ENCODE data around the gene ARSA.

GRCh38 chr22:50641696-50642607 lies 14.0 kb upstream of the ARSA start:
- TF ChIP-seq POLR2AphosphoS5 (IDR thresholded peaks at IDR 0.05; ENCODE audit: borderline replicate concordance, low read depth, low read length) (no peak), EZH2 (IDR thresholded peaks at IDR 0.05) (no peak)

Measured in SK-N-MC (cell line).